H1 (cell line): Measurements from ENCODE around the gene UGT1A7. TPM values are rescaled to one million over a fixed set of nuclear protein-coding genes. Genes with fewer than 3 reads are reported as not detected.

Experiments
- CTCF ChIA-PET: fragments of 300-600 bp; sonication (Branson Sonifier 250); formaldehyde crosslinking; loops from one replicate; lab custom pipeline; 2021; ENCODE audit not compliant: partially characterized antibody; lab: Charles Lee
- POLR2A ChIA-PET: fragments of 300-600 bp; sonication (Branson Sonifier 250); formaldehyde crosslinking; loops from one replicate; lab custom pipeline; 2021; ENCODE audit warnings: inconsistent platforms; ENCODE audit not compliant: partially characterized antibody; lab: Charles Lee
- DNase-seq, 2 experiments: peaks; one replicate each; pipeline versions ENCODE4 v3.0.0 to v3.0.0-alpha.2; 2010 to 2022; ENCODE audit warnings: low spot score in 2 of 2, low read depth in 1 of 2, mixed read lengths in 1 of 2
- FAIRE-seq: peaks from 2 replicates; lab custom pipeline; 2011; peaks lifted over from hg19 to GRCh38; lab: Jason Lieb, UNC
- H2AFZ ChIP-seq: 2 replicates; pipeline ENCODE4 v1.8.1; 2012; ENCODE audit warnings: low read length, inconsistent platforms
- H2AK5ac ChIP-seq: 2 replicates; pipeline ENCODE4 v1.6.1; 2013; ENCODE audit warnings: low read depth, low read length
- H2BK120ac ChIP-seq: replicated peaks from 2 replicates; pipeline ENCODE3; 2013; ENCODE audit warnings: low read depth, low read length, inconsistent platforms
- H2BK12ac ChIP-seq: 2 replicates; pipeline ENCODE4 v1.6.1; 2013; ENCODE audit warnings: low read depth, low read length
- H2BK15ac ChIP-seq: 2 replicates; pipeline ENCODE4 v1.6.1; 2013; ENCODE audit warnings: low read length
- H2BK20ac ChIP-seq: 2 replicates; pipeline ENCODE4 v1.6.1; 2013; ENCODE audit warnings: low read length
- H2BK5ac ChIP-seq: 2 replicates; pipeline ENCODE4 v1.6.1; 2013; ENCODE audit warnings: low read depth, low read length
- H3K14ac ChIP-seq: 2 replicates; pipeline ENCODE4 v1.6.1; 2013; ENCODE audit warnings: inconsistent platforms; ENCODE audit not compliant: insufficient read length
- H3K18ac ChIP-seq: 2 replicates; pipeline ENCODE4 v1.6.1; 2013; ENCODE audit warnings: low read length; ENCODE audit errors: extremely low read depth
- H3K23ac ChIP-seq: 2 replicates; pipeline ENCODE4 v1.6.1; 2013; ENCODE audit warnings: inconsistent platforms; ENCODE audit not compliant: insufficient read length
- H3K23me2 ChIP-seq: 2 replicates; pipeline ENCODE4 v1.6.1; 2013; ENCODE audit warnings: low read depth, low read length
- H3K27ac ChIP-seq: 2 replicates; pipeline ENCODE4 v1.6.1; 2011; ENCODE audit warnings: low read depth, low read length, inconsistent platforms
- H3K27me3 ChIP-seq, 4 experiments: replicated peaks in 1 of 4; 1 replicate in 1 of 4; 2 replicates in 3 of 4; pipeline versions ENCODE4 v1.6.1 to v1.8.1; 2011 to 2013; ENCODE audit warnings: low read length in 3 of 4, mild to moderate bottlenecking in 3 of 4, inconsistent platforms in 2 of 4, mixed read lengths in 2 of 4, moderate library complexity in 1 of 4; ENCODE audit not compliant: control insufficient read depth in 3 of 4, insufficient read depth in 3 of 4; ENCODE audit errors: extremely low read depth in 1 of 4
- H3K36me3 ChIP-seq, 4 experiments: 2 replicates each; pipeline versions ENCODE4 v1.6.1 to v1.8.1; 2011 to 2013; ENCODE audit warnings: mild to moderate bottlenecking in 4 of 4, low read length in 3 of 4, moderate library complexity in 2 of 4, control low read depth in 1 of 4, inconsistent platforms in 1 of 4; ENCODE audit not compliant: insufficient read depth in 4 of 4, control insufficient read depth in 2 of 4
- H3K4ac ChIP-seq: replicated peaks from 2 replicates; pipeline ENCODE3; 2013; ENCODE audit warnings: low read length, low read depth, mixed read lengths, inconsistent platforms; ENCODE audit not compliant: insufficient read length
- H3K4me1 ChIP-seq, 4 experiments: replicated peaks in 1 of 4; 1 replicate in 1 of 4; 2 replicates in 3 of 4; pipeline versions ENCODE4 v1.6.1 to v1.8.1; 2011 to 2013; ENCODE audit warnings: low read length in 3 of 4, inconsistent platforms in 2 of 4, mixed read lengths in 1 of 4; ENCODE audit not compliant: insufficient read depth in 4 of 4, control insufficient read depth in 3 of 4
- H3K4me2 ChIP-seq, 2 experiments: 2 replicates each; pipeline versions ENCODE4 v1.6.1 to v1.8.1; 2011 to 2013; ENCODE audit warnings: low read depth in 2 of 2, low read length in 2 of 2, control low read depth in 1 of 2, inconsistent platforms in 1 of 2, mild to moderate bottlenecking in 1 of 2; ENCODE audit not compliant: insufficient read depth in 1 of 2
- H3K4me3 ChIP-seq, 4 experiments: fragments of 200-600, 300-600 bp in 1 of 4; sonication (generic), shearing (Covaris generic), sonication (Bioruptor Twin) in 1 of 4; 2 replicates each; pipeline versions ENCODE4 v1.5.1 to v1.8.1; 2011 to 2016; ENCODE audit warnings: low read length in 4 of 4, low read depth in 3 of 4, control low read depth in 2 of 4, inconsistent platforms in 2 of 4, mild to moderate bottlenecking in 2 of 4, mixed read lengths in 1 of 4, moderate library complexity in 1 of 4; ENCODE audit not compliant: insufficient read depth in 2 of 4; ENCODE audit errors: extremely low read depth in 1 of 4
- H3K56ac ChIP-seq: replicated peaks from 2 replicates; pipeline ENCODE3; 2013; ENCODE audit warnings: low read depth, mild to moderate bottlenecking, mixed read lengths, low read length, inconsistent platforms; ENCODE audit not compliant: insufficient read length
- H3K79me1 ChIP-seq: 2 replicates; pipeline ENCODE4 v1.6.1; 2013; ENCODE audit warnings: low read depth, low read length, control low read depth
- H3K79me2 ChIP-seq, 2 experiments: 2 replicates each; pipeline versions ENCODE4 v1.6.1 to v1.8.1; 2012 to 2013; ENCODE audit warnings: low read length in 2 of 2, mild to moderate bottlenecking in 2 of 2, inconsistent platforms in 1 of 2; ENCODE audit not compliant: insufficient read depth in 2 of 2, control insufficient read depth in 1 of 2
- H3K9ac ChIP-seq, 4 experiments: replicated peaks in 1 of 4; 1 replicate in 1 of 4; 2 replicates in 3 of 4; pipeline versions ENCODE4 v1.6.1 to v1.8.1; 2011 to 2013; ENCODE audit warnings: low read depth in 3 of 4, low read length in 3 of 4, control low read depth in 2 of 4, mild to moderate bottlenecking in 2 of 4, moderate library complexity in 2 of 4, inconsistent platforms in 1 of 4; ENCODE audit errors: extremely low read depth in 1 of 4
- H3K9me3 ChIP-seq, 2 experiments: 2 replicates each; pipeline versions ENCODE4 v1.6.1 to v1.8.1; 2012 to 2013; ENCODE audit warnings: mild to moderate bottlenecking in 2 of 2, moderate library complexity in 2 of 2, control low read depth in 1 of 2, inconsistent platforms in 1 of 2, low read depth in 1 of 2, low read length in 1 of 2, mixed read lengths in 1 of 2; ENCODE audit not compliant: insufficient read depth in 2 of 2
- H4K20me1 ChIP-seq, 2 experiments: replicated peaks in 1 of 2; 2 replicates each; pipeline versions ENCODE3 to v1.8.1; 2011 to 2013; ENCODE audit warnings: inconsistent platforms in 2 of 2, low read length in 2 of 2, mild to moderate bottlenecking in 1 of 2; ENCODE audit not compliant: insufficient read depth in 2 of 2, control insufficient read depth in 1 of 2
- H4K5ac ChIP-seq: 2 replicates; pipeline ENCODE4 v1.6.1; 2013; ENCODE audit warnings: low read length, low read depth, mixed read lengths, inconsistent platforms; ENCODE audit not compliant: insufficient read length
- H4K8ac ChIP-seq: 2 replicates; pipeline ENCODE4 v1.8.0; 2013; ENCODE audit warnings: mild to moderate bottlenecking, moderate library complexity, low read length, inconsistent platforms; ENCODE audit not compliant: insufficient read depth; ENCODE audit errors: extremely low read depth
- H4K91ac ChIP-seq: replicated peaks from 2 replicates; pipeline ENCODE3; 2013; ENCODE audit warnings: low read length, mixed read lengths, inconsistent platforms; ENCODE audit not compliant: insufficient read length
- EP300 ChIP-seq, 2 experiments: IDR thresholded peaks; 1 replicate in 1 of 2; 2 replicates in 1 of 2; pipeline ENCODE4 v1.6.1; 2011 to 2012; ENCODE audit warnings: low read depth in 2 of 2, low read length in 2 of 2, mild to moderate bottlenecking in 2 of 2, borderline replicate concordance in 1 of 2, inconsistent platforms in 1 of 2, moderate library complexity in 1 of 2
- JUND ChIP-seq: IDR thresholded peaks from 2 replicates; pipeline ENCODE4 v1.6.1; 2011; ENCODE audit warnings: mild to moderate bottlenecking, improper control_type of control experiment, low read length
- RBBP5 ChIP-seq: IDR thresholded peaks from 2 replicates; pipeline ENCODE4 v1.7.1; 2012; ENCODE audit warnings: low read depth, mild to moderate bottlenecking, inconsistent platforms, low read length, moderate library complexity, borderline replicate concordance
- SIRT6 ChIP-seq: IDR thresholded peaks from one replicate; pipeline ENCODE4 v1.7.1; 2012; ENCODE audit warnings: low read length, inconsistent platforms
- SP2 ChIP-seq: IDR thresholded peaks from 2 replicates; pipeline ENCODE4 v1.6.1; 2012; ENCODE audit warnings: mild to moderate bottlenecking, low read length, inconsistent platforms
- WGBS, 2 experiments: shearing (Covaris generic) in 1 of 2; methylation state at CpG; one replicate each; pipeline versions ENCODE4 v1.1.6 to v1.1.7; 2013 to 2015; ENCODE audit warnings: low lambda C conversion rate in 2 of 2, mixed read lengths in 2 of 2, inconsistent platforms in 1 of 2, low coverage in 1 of 2, missing lambda C conversion rate in 1 of 2; ENCODE audit not compliant: insufficient replicate concordance in 2 of 2, insufficient coverage in 1 of 2, insufficient read length in 1 of 2; ENCODE audit errors: extremely low coverage in 1 of 2, missing lambda C conversion rate in 1 of 2; 5-methylcytosine and 5-hydroxymethylcytosine counted together
- polyA plus RNA-seq, 7 experiments: library from polyadenylated mRNA; depleted of rRNA in 3 of 7; stranded (reverse) in 5 of 7; unstranded in 2 of 7; fragments of >200 nt in 5 of 7; fragments of 200-250 nt in 2 of 7; gene quantifications; 1 replicate in 5 of 7; 2 replicates in 1 of 7; 4 replicates in 1 of 7; pipeline versions ENCODE4 v1.2.1 to v1.2.3, GENCODE V29; 2011 to 2013; ENCODE audit warnings: missing spikeins in 2 of 7, mixed read lengths in 2 of 7
- total RNA-seq: library from RNA; stranded (reverse); fragmentation: NEBNext Ultra II Directional; extraction: Animal tissue kit (Norgen Biotek cat#: 25700); gene quantifications from 2 replicates; pipeline ENCODE4 v1.2.1, GENCODE V29; 2021

Gene UGT1A7
- total and polyA plus RNA-seq, 2 of the 8 experiments (the other 6 are each of a cell fraction or from before 2014, with no cell fraction given): not detected

DNA sequence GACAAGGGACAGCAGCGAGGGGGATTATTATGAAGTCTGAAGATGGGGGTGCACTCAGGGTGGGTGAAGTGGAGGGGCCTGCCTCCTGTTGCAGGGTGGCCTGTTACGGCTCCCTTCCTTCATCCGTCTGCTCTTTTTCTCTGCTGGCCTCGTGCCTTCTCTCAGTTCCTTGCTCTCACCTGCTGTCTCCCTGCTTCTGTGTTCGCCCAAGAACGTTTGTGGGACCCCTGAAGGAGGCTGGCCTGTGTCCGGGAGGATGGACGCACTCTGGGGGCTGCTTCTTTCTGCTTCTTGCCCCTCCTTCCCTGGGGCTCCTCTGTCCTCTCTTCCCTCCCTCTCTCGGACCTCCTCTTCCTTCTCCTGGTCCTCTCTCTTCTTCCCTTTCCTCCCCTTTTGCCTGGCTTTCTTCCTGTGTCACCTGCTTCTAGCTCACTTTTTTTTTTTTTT lies 110.2 kb downstream of the UGT1A7 start:
- 88% methylated on average over 9 of the region's 9 CpGs; no CpG with 5 or more reads in 1 of the 2 experiments for WGBS, 2 experiments
- TF ChIP-seq SIRT6 (no peak), RBBP5 (no peak), SP2 (no peak), EP300 (IDR thresholded peaks at IDR 0.05; ENCODE audit: borderline replicate concordance in 1 of 2, low read depth in 2 of 2, low read length in 2 of 2) (no peak), JUND (no peak)

More for the DNA sequence above, 110.2 kb downstream of the UGT1A7 start:
- Histone ChIP-seq H3K9me3 (peaks cover 0 to 5% of the 10 kb centered on the region in 2 experiments; a peak in 1 of 4 replicates), H2BK15ac (no peak overlapping the region), H4K8ac (no peak overlapping the region), H3K27ac (no peak overlapping the region), H3K56ac (no peak overlapping the region), H3K9ac (no peak overlapping the region), H3K36me3 (no peaks in the 10 kb centered on the region), H3K14ac (no peak overlapping the region), H4K91ac (no peak overlapping the region), H3K79me1 (no peaks in the 10 kb centered on the region), H2BK5ac (no peak overlapping the region), H3K4me3 (no peak overlapping the region), H2AFZ (no peak overlapping the region), H2BK12ac (no peak overlapping the region), H3K79me2 (no peaks in the 10 kb centered on the region), H3K23me2 (no peaks in the 10 kb centered on the region), H2AK5ac (no peak overlapping the region), H3K23ac (no peak overlapping the region), H3K4me2 (no peak overlapping the region), H2BK120ac (no peak overlapping the region), H4K5ac (no peak overlapping the region), H3K18ac (no peak overlapping the region), H3K4me1 (no peaks in the 10 kb centered on the region), H4K20me1 (no peaks in the 10 kb centered on the region), H3K4ac (no peak overlapping the region), H3K27me3 (no peaks in the 10 kb centered on the region), H2BK20ac (no peak overlapping the region)
- FAIRE-seq (no peak), DNase-seq (peak in 1 of 2 experiments; percentile 17)
- POLR2A ChIA-PET: interaction anchor here (1.4 kb wide), 1 partner anchor 62 kb away, joined by 3 read pairs; the partner anchor contains the start of gene HJURP
- CTCF ChIA-PET: interaction anchor here (0.7 kb wide), 1 partner anchor 36 kb away, joined by 3 read pairs; no protein-coding TSS in a partner anchor
